ENCODE results near the gene JPH2.
"Not testable (repeated sequence)": the region's sequence is repeated elsewhere in the genome, so short reads cannot be mapped to it uniquely, and the experiment has no call there.

Gene JPH2

DNA sequence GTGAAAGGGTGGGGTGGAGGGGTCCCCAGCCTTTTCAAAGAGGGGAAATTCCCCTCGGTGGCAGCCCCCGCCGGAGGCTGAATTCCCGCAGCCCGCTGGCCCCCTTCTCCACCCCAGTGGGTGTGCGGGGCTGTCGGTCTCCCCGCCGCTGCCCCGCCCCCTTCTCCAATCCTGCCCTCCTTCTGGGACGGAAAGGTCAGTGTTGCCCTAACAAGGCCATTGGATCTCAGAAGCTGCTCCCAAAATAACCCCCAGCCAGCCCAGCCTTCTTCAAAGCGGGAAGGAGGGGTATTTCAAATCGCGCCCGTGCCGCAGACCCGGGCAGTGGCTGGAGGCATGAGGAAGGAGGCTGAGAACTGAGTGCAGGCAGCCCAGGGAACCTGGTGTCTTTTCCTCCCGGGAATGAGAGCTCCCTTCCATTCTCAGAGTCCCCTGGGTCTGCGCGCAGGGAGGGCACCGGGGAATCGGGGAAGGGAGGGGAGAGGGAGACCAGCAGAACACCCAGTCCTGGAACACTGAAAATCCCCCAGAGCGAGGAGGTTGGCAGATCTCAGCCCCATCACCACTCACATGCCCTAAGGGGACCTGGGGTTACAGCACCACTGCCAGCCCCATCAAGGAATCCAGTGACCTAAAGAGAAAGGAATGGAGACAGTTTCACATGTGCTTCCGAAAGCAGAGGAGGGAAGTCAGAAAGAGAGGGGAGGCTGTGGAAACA lies at the start of gene JPH2:
JPH2 (minus strand) TSS at position 135 of the 718 bp plus-strand sequence. CDS start 483 bp downstream, outside the sequence.
- Histone ChIP-seq H3K4me1 (ENCODE audit: control insufficient read depth, insufficient read depth, low read length) (no peaks in the 10 kb centered on the region), H3K4me3 (ENCODE audit: low read length) (no peak within 1 kb of the TSS), H3K27me3 (ENCODE audit: control insufficient read depth, insufficient read depth, low read length) (peaks cover 24% of the 10 kb centered on the region), H3K9me3 (ENCODE audit: control insufficient read depth, low read length) (no peaks in the 10 kb centered on the region), H3K36me3 (ENCODE audit: control insufficient read depth, insufficient read depth, low read length) (no peaks in the 10 kb centered on the region), H3K9ac (ENCODE audit: low read length) (peak within 1 kb of the TSS; percentile 57)

DNA sequence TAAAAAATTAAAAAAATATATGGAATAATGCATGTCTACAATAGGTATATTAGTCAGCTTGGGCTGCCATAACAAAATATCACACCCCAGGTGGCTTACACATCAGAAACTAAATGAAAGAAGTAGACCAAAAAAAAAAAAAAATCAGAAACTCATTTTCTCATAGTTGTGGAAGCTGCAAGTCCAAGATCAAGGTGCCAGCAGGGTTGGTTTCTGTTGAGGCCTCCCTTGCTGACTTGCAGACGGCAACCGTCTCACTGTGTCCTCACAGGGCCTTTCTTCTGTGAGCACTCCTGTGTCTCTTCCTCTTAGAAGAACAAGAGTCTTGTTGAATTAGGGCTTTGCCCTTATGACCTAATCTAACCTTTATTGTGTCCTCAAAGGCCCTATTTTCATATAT lies 48.7 kb upstream of the JPH2 start:
- Histone ChIP-seq H3K36me3 (ENCODE audit: control insufficient read depth, insufficient read depth, low read length) (no peaks in the 10 kb centered on the region), H3K4me3 (ENCODE audit: low read length) (no peak overlapping the region), H3K27me3 (ENCODE audit: control insufficient read depth, insufficient read depth, low read length) (no peaks in the 10 kb centered on the region), H3K9me3 (ENCODE audit: control insufficient read depth, low read length) (no peaks in the 10 kb centered on the region), H3K4me1 (ENCODE audit: control insufficient read depth, insufficient read depth, low read length) (no peaks in the 10 kb centered on the region), H3K9ac (ENCODE audit: low read length) (no peak overlapping the region)

DNA sequence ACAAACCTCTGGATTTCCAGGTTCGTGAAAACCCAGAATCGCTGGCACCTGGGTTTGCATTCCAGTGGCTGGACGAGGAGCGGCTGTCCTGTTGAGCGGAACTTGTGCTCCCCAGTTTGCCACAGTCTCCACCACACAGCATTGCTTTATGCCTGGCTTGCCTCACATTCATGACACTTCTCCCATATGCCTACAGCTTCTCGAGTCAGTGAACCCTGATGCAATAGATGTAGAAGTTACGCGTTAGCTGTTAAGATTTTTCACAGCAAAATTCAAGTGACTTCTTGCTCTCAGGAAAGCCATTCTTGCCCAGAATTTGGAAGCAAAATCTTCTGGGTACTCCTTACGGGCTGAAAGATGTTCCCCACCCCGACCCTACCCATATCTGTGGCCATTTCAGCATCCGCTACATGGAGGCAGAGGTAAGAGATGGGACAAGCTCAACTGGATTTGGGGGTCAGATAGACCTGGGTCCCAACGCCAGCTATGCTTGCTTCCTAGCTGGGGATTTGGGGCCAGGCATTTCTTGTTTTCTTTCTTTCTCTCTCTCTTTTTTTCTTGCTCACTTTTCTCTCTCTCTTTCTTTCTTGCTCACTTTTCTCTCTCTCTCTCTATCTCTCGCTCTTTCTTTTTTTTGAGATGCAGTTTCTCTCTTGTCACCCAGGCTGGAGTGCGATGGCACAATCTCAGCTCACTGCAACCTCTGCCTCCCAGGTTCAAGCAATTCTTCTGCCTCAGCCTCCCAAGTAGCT lies 47.8 kb upstream of the JPH2 start:
- Histone ChIP-seq H3K27me3 (ENCODE audit: control insufficient read depth, insufficient read depth, low read length) (no peaks in the 10 kb centered on the region), H3K4me1 (ENCODE audit: control insufficient read depth, insufficient read depth, low read length) (no peaks in the 10 kb centered on the region), H3K36me3 (ENCODE audit: control insufficient read depth, insufficient read depth, low read length) (no peaks in the 10 kb centered on the region), H3K9me3 (ENCODE audit: control insufficient read depth, low read length) (no peaks in the 10 kb centered on the region), H3K4me3 (ENCODE audit: low read length) (no peak overlapping the region), H3K9ac (ENCODE audit: low read length) (no peak overlapping the region)

GRCh38 chr20:44233436-44234016 lies 46.5 kb upstream of the JPH2 start:
- H3K4me3 ChIP-seq (ENCODE audit: low read length): no peak overlapping the region
- H3K27me3 ChIP-seq (ENCODE audit: control insufficient read depth, insufficient read depth, low read length): no peaks in the 10 kb centered on the region
- no peak overlapping the region for H3K9ac ChIP-seq (ENCODE audit: low read length)
- no peaks in the 10 kb centered on the region for H3K4me1 ChIP-seq (ENCODE audit: control insufficient read depth, insufficient read depth, low read length)
- no peaks in the 10 kb centered on the region for H3K36me3 ChIP-seq (ENCODE audit: control insufficient read depth, insufficient read depth, low read length)
- H3K9me3 ChIP-seq (ENCODE audit: control insufficient read depth, low read length): no peaks in the 10 kb centered on the region

DNA sequence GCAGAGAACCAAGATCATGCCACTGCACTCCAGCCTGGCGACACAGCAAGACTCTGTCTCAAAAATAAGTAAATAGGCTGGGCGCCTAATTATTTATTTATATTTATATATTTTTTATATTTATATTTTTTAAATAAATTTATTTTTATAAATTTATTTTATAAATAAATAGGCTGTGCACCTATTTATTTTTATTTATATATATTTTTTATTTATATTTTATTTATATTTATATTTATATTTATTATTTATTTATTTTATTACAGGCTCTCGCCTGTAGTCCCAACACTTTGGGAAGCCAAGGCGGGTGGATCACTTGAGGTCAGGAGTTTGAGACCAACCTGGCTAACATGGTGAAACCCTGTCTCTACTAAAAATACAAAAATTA lies 45.5 kb upstream of the JPH2 start:
- H3K4me3 ChIP-seq (ENCODE audit: low read length); H3K27me3 ChIP-seq (ENCODE audit: control insufficient read depth, insufficient read depth, low read length); H3K9me3 ChIP-seq (ENCODE audit: control insufficient read depth, low read length); H3K4me1 ChIP-seq (ENCODE audit: control insufficient read depth, insufficient read depth, low read length); H3K36me3 ChIP-seq (ENCODE audit: control insufficient read depth, insufficient read depth, low read length); H3K9ac ChIP-seq (ENCODE audit: low read length): not testable (repeated sequence)

DNA sequence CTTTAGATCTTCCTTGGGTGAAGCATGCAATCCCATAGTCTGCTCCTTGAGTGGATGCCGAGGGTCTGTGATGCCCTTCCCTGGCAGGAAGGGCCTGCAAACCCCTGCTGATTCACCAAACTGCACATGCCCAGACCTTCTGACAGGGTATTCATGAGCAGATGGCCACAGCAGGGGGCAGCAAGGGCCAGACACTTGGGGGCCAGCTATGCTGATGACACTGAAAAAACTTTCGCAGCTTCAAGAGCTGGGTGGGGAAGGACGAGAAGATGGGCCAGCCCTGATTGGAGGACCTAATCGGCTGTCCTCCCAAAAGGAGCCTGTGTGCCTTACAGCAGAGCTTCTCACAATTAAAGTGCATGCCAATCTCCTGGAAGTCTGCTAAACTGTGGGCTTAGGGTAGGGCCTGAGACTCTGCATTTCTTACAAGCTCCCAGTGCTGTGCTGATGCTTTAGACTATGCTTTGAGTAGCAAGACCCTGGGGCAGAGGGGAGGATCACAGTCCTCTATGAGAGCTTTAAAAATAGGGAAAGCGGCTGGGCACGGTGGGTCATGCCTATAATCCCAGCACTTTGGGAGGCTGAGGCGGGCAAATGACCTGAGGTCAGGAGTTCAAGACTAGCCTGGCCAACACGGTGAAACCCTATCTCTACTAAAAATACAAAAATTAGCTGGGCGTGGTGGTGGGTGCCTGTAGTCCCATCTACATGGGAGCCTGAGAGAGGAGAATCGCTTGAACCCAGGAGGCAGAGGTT lies 44.9 kb upstream of the JPH2 start:
- H3K27me3 ChIP-seq (ENCODE audit: control insufficient read depth, insufficient read depth, low read length): no peaks in the 10 kb centered on the region
- no peaks in the 10 kb centered on the region for H3K9me3 ChIP-seq (ENCODE audit: control insufficient read depth, low read length)
- H3K9ac ChIP-seq (ENCODE audit: low read length): no peak overlapping the region
- H3K4me3 ChIP-seq (ENCODE audit: low read length): no peak overlapping the region
- H3K36me3 ChIP-seq (ENCODE audit: control insufficient read depth, insufficient read depth, low read length): no peaks in the 10 kb centered on the region
- H3K4me1 ChIP-seq (ENCODE audit: control insufficient read depth, insufficient read depth, low read length): no peaks in the 10 kb centered on the region

DNA sequence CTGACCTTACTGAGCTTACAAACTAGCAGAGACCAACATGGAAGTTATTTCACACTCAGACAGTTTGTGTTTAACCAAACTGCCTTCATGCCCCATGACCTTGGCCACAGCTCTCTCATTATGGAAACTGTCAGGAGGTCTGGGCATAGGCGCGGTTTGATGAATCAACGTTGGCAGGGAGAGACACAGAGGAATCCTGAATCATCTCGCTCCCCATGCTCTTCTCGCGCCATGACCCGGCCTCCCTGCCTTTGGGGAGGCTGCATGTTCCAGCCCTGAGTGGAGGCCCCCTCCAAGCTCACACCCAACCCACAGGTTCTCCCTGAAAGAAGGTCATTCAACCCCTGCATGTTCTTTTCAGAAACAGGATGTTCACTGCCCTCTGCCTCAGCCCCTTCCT lies 44.2 kb upstream of the JPH2 start:
- Histone ChIP-seq H3K9ac (ENCODE audit: low read length) (no peak overlapping the region), H3K4me1 (ENCODE audit: control insufficient read depth, insufficient read depth, low read length) (no peaks in the 10 kb centered on the region), H3K36me3 (ENCODE audit: control insufficient read depth, insufficient read depth, low read length) (no peaks in the 10 kb centered on the region)

DNA sequence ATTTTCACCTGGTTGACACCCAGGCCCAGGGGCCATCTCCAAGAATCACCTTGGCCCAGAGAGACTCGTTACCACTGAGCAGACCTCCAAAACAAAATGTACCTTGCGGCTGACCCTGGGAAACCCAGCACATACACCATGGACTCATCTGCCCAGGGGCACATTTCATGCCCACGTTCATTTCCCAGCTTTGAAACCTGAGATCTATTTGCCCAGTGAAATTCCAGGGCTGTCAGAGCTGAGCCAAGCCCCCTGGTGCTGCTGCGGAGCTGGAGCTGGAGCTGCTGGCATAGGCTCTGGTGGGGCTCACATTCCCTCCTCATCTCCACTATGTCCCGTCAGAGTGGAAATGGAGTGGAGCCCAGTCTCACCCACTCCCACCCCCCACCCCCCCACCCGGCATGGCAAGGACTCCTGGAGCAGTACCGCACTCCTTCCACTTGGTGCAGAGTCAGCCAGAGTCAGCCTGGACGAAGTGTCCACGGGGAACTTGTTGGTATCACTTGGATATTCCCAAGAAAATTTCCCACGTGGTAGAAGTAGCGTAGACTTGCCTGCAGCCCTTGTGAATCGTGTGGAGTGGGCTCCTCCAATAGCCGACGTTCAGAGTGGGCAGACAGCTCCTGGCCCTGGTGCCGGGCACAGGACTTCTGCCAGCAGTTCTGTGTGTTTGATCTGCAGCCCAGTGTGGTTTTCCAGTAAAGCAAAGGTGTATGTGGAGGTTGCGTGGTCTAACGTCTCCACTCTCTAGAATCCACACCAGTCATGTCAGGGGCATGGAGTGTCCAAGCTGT lies 41.7 kb upstream of the JPH2 start:
- Histone ChIP-seq H3K9me3 (ENCODE audit: control insufficient read depth, low read length) (no peaks in the 10 kb centered on the region), H3K27me3 (ENCODE audit: control insufficient read depth, insufficient read depth, low read length) (no peaks in the 10 kb centered on the region), H3K9ac (ENCODE audit: low read length) (no peak overlapping the region), H3K4me3 (ENCODE audit: low read length) (no peak overlapping the region), H3K36me3 (ENCODE audit: control insufficient read depth, insufficient read depth, low read length) (no peaks in the 10 kb centered on the region), H3K4me1 (ENCODE audit: control insufficient read depth, insufficient read depth, low read length) (no peaks in the 10 kb centered on the region)

More for the DNA sequence above, 44.2 kb upstream of the JPH2 start:
- H3K4me3 ChIP-seq (ENCODE audit: low read length): no peak overlapping the region
- no peaks in the 10 kb centered on the region for H3K9me3 ChIP-seq (ENCODE audit: control insufficient read depth, low read length)
- H3K27me3 ChIP-seq (ENCODE audit: control insufficient read depth, insufficient read depth, low read length): no peaks in the 10 kb centered on the region

DNA sequence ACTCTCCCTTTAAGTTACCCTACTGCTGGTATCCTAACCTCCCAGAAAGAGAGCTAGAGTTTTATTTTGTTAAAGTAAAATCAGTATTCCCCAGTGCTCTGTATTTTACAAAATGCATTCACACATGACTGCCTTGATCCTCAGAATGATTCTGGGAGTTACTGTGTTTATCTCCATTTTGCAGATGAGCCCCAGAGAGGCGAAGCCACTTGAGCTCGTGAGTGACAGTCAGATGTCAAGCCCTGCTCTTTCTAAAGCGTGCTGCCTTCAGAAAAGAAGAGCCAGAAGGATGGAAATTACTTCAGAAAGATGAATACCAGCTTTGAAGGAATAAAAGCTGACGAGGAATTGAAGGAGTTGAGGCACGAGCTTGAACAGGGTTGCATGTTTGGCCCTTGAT lies 37.6 kb upstream of the JPH2 start:
- no peaks in the 10 kb centered on the region for H3K4me1 ChIP-seq (ENCODE audit: control insufficient read depth, insufficient read depth, low read length)
- no peaks in the 10 kb centered on the region for H3K9me3 ChIP-seq (ENCODE audit: control insufficient read depth, low read length)
- no peaks in the 10 kb centered on the region for H3K36me3 ChIP-seq (ENCODE audit: control insufficient read depth, insufficient read depth, low read length)
- no peak overlapping the region for H3K4me3 ChIP-seq (ENCODE audit: low read length)
- no peak overlapping the region for H3K9ac ChIP-seq (ENCODE audit: low read length)
- H3K27me3 ChIP-seq (ENCODE audit: control insufficient read depth, insufficient read depth, low read length): no peaks in the 10 kb centered on the region

DNA sequence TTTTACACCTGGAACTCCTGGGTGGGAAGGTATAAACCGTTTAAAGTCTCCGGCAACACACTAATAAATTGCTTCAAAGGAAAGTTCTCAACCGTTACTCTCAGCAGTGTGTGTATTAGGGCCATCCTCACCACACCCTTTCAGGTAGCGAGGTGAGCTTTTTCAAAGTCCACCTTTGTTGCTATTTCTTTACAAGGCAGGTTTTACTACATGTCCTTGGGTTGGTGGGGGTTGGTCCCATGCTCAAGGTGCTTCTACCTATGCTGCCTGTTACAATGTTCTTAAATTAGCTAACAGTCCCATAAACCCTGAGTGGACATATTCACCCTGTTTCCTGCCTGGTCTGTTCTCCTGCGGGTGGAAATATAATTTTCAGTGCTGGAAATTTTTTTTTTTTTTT lies 36.7 kb upstream of the JPH2 start:
- Histone ChIP-seq H3K27me3 (ENCODE audit: control insufficient read depth, insufficient read depth, low read length) (no peaks in the 10 kb centered on the region), H3K36me3 (ENCODE audit: control insufficient read depth, insufficient read depth, low read length) (no peaks in the 10 kb centered on the region), H3K4me1 (ENCODE audit: control insufficient read depth, insufficient read depth, low read length) (no peaks in the 10 kb centered on the region), H3K9me3 (ENCODE audit: control insufficient read depth, low read length) (no peaks in the 10 kb centered on the region), H3K9ac (ENCODE audit: low read length) (no peak overlapping the region), H3K4me3 (ENCODE audit: low read length) (no peak overlapping the region)

DNA sequence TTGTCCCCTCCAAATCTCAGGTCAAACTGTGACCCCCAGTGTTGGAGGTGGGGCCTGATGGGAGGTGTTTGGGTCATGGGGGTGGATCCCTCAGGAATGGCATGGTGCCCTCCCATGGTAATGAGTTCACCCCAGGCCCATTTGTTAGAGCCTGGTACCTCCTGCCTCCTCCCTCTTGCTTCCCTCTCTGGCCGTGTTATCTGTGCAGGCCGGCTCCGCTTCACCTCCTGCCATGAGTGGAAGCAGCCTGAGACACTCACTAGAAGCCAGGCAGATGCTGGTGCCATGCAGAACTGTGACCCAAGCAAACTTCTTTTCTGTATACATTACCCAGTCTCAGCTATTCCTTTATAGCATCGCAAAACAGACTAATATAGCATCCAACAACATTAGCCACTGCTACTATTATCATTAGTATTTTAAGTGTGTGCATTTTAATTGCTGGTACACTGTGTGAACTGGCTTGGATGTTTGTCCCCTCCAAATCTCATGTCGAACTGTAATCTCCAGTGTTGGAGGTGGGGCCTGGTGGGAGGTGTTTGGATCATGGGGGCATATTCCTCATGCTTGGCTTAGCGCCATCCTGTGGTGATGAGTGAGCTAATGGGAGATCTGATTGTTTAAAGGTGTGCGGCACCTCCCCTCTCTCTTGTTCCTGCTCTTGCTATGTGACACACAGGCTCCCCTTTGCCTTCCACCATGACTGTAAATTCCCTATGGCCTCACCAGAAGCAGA lies 35.8 kb upstream of the JPH2 start:
- Histone ChIP-seq H3K9ac (ENCODE audit: low read length) (no peak overlapping the region), H3K9me3 (ENCODE audit: control insufficient read depth, low read length) (no peaks in the 10 kb centered on the region), H3K4me3 (ENCODE audit: low read length) (no peak overlapping the region), H3K27me3 (ENCODE audit: control insufficient read depth, insufficient read depth, low read length) (no peaks in the 10 kb centered on the region), H3K36me3 (ENCODE audit: control insufficient read depth, insufficient read depth, low read length) (no peaks in the 10 kb centered on the region), H3K4me1 (ENCODE audit: control insufficient read depth, insufficient read depth, low read length) (peaks cover 5% of the 10 kb centered on the region)

Measured in mucosa of stomach (tissue), 1 donor.